NCI-H1694 (cell line): Measurements from ENCODE around the gene MYOCD.

Experiments
- DNase-seq: peaks from one replicate; lab custom pipeline; 2025; lab: John Stamatoyannopoulos, UW

The MYOCD gene

DNA sequence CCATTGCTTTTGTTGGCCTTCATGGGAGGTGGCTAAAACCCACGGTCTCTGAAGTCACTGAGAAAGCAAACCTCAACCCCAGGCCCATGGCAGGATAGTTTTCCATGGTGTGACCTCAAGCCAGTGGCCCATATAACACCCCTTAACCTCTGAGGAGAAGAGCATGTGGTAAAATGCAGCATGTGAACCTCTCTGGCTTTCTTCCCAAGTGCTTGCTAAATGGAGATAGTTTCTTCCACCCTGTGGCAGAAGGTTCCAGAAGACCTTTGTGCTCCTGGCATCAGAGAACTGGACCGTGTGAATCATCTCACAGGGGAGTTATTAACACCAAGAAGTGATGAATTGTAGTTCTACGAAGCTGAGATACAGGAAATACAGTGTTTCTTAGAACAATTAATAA lies 47.3 kb downstream of the MYOCD start:
- no peak for DNase-seq

DNA sequence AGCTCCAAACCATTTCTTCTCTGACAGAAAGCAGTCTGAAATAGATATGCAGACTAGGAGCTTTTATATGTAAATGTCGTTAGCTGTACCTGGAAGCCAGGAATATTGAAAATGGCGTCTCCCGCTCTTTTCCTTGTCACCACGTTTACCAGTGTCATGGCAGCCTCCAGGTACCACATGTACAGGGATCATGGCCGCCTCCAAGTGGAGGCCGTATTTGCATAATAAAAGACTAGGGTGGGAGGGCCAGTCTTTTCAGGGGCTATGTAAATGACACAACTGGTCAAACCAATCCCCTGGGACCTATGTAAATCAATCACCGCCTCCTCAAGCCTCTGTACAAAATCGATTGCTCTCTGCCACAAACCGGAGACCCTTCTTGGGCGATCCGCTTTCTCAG lies 54.3 kb downstream of the MYOCD start:
- DNase-seq: no peak

DNA sequence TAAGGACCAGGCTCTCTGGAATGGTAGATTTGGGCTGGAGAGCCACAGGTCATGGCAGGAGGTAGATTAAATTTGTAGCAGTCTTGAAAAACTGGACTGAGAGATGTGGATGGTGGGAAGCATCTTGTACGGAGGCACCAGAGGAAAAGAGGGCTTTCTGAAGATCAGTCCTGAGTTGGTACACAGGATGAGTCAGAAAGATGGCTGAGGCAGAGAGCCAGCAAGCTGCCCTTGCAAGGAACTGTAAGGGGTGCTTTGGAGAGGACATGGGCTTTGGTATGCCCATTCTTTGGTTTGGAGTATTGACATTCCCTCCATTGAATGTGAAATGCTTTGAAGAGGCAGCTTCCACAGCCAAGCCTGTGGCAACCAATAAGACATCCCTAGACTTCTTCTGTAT lies 55.9 kb downstream of the MYOCD start:
- no peak for DNase-seq

DNA sequence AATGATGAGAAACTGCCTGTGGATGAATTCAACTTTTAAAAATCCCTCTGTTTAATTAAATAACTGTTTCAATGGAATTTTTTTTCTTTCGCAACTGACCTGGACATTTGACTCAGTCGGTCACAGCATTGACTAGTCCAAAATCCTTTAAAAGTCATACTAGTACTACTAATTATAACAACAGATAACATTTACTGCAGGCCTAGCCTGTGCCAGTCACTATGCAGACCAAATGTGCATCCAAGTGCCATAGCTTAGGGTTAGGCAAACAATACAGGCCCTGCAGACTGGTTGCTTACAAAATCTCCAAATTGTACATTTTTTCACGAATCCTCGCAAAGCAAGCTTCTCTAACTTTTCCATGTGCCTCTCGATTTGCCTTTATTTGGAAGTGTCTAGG lies 56.6 kb downstream of the MYOCD start:
- no peak for DNase-seq

DNA sequence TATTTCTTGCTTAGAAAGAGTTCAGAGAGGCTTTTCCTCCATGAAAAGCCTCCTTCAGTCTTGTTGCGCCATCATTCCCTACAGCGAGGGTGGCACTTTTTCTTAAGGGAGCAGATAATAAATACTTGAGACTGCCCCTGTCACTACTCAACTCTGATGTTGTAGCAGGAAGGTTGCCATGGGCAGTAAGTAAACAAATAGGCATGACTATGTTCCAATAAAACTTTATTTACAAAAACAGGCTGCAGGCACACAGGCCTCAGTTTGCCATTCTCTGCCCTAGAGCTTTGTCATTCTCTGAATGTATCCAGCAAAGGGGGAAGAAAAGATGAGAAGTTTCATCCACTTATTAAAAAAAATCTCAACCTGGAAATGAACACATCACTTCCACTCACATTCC lies 60.4 kb downstream of the MYOCD start:
- no peak for DNase-seq

DNA sequence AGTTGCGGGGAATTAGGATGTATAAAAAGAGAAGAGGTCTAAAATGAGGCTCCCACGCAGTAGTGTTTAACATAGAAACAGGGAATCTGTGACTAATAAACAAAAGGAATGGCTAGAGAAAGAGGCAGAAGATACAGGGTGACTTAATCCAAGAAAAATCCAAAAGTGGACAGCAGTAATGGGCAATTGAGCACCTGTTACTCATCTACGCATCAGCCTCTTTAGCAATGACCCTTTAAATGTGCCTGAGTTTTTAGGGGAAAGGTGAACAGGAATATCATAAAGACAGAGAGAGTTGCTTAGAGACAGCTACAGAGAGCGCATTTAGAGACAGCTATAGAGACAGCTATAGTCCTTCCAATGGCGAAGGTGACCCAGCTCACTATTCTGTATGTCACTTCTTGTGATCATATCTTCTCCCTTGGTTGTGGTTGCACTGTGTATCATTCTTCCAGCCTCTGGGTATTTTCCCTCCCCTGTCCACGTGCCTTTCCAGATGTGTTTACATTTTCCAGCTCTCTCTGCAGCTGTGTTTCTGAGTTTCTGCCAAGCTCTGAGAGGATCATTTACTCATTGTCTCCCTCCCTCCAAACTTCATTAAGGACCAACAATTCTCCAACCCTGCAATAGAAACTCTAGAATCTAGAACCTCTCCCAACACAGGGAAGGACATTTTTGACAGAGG lies 61.5 kb downstream of the MYOCD start:
- no peak for DNase-seq

DNA sequence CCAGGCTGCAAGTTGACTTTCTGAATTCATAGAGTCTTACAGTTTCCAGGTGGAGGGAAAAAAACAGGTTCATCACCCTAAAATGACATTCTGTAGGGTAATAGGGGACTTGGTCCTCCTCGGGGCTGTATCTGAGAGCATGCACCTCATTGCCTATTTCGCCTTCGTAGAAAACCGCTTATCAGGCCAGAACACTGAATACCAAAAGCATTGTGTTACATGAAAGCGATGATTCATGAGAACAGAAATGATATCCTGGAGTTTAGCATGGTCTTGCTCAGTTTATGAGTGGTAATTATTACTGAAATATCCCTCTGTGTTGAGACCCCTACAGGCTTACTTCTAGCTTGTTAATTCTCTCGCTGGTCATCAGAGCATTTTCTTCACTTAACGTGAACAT lies 62.2 kb downstream of the MYOCD start:
- DNase-seq: no peak

DNA sequence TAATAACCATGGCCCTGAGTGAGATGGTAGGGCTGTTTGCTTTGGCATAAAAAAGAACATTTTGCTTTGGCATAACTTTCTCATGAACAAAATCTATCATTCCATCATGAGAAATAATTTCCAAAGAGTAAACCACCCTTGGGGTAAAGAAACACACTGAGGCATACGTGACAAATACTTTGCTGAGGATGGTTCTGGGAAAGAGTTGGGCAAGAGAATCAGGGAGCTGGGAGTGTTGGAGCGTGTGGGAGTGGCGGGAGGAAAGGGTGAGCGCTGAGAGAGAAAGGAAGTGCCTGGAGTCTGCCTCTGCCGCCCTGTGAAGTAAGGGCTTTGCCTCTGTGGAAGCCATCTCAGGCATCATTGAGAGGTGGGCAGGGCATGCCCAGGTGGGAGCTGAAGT lies 63.4 kb downstream of the MYOCD start:
- DNase-seq: no peak

DNA sequence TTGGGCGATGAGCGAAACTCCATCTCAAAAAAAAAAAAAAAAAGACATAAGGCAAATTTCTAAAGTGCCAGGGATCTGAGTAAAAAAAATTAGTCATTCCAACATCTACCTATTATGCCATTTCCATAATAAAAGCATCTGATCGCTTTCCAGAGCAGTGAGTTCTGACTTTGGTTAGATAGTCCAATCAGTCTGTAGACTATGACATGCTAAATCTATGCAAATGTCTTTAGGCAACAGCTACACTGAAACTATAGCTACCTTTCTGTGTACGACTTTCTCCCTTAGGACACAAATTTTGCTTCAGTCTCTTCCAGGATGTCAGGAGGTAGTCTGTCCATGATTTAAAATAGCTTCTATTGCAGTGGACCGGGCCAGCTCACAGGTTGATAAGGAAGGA lies 64.7 kb downstream of the MYOCD start:
- DNase-seq: no peak

DNA sequence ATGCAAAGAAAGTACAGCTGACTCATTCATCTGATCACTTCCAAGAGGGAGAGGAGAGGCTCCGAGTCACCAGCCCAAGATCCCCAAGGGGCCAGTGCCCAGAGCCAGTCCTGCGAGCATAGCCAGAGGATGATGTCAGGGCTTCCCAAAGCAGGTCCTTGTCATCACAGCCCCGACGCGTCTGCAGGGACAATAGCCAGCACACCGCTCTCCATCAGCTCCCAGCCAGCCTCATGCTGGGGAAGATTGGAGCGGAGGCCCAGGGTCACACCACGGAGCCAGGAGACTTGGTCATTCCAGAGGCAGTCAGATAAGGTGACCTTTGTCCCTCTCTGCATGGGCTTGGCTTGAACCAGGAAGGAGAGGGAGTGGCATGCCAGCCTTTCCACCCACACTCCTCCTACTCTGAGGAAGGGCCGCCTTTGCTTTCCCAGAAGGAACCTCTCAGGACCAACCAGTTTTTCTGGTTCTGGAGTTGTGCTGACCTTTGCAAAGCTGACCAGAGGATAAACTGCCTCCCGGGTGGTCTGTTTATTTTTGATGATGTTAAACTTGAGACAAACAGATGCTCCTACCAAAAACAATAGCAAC lies 65.3 kb downstream of the MYOCD start:
- no peak for DNase-seq

DNA sequence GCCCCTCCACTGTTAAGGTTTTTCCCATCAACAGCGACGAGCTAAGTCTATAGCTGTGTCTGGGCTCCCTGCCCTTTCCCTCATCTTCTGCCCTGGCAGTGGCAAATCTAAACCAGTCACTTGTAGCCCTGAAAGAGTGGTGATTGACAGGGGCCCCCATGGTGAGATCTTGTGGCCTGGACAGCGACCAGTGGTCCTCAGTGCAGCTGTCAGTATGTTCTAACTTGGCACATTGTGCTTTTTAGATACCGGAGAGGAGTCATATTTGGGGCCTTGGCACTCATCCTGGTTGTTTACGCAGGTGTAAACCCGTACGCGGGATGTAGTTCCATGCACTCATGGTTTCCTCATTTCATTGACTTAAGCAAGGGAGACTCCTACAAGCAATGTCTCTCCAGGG lies 66.1 kb downstream of the MYOCD start:
- DNase-seq: no peak

DNA sequence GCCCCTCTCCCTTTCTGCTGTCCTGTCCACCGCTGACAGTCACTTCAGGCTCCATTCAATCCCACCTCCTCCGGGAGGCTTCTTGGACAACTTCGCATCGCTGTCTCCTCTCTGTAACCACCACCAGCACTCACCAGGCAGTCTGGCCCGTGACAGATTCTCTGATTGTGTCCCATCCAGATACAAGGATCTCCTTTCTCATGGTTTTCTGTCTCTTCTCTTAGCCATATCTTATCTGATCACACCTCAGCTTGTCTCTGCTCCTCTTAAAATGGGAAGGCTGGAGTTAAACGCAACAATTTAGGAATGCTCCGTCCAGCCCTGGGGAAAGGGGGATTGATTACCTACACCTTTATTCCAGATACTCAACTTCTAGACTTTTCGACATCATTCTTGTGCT lies 66.7 kb downstream of the MYOCD start:
- no peak for DNase-seq

DNA sequence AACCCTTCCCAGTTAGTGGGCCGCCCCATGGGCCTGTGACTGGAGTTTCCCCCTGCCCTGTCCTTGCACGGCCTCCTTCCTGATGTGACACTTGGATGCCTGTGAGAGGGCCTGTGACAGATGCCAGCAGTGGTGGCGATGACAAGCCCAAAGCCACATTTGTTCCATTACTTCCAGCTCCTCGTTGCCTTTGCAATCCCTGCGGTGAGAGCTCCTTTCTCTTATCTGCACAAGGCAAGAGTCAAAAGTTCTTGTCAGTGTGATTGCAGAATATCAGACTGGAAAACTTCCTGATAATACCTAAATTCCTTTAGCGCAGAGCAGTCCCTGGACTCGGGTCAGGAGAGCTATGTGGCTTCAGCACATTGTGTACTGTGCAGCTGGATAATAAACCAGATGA lies 69.2 kb downstream of the MYOCD start:
- no peak for DNase-seq

DNA sequence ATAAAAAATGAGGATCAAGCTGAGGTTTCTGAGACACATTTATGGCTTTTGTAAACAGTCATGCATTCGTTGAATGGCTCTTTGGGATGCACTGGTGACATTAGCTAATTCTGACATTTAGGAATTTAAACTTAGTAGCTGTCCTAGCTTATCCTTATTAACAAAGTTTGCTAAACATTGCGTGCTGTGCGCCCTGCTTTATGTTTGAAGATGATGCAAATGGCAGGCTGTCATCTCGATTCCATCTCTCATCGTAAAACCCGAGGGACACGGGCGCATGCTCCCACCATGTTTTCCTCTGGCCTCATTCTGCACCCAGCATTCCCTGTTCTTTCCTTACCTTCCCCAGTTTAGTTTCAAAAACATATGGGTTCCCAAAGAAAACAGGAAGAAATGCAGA lies 69.8 kb downstream of the MYOCD start:
- no peak for DNase-seq

DNA sequence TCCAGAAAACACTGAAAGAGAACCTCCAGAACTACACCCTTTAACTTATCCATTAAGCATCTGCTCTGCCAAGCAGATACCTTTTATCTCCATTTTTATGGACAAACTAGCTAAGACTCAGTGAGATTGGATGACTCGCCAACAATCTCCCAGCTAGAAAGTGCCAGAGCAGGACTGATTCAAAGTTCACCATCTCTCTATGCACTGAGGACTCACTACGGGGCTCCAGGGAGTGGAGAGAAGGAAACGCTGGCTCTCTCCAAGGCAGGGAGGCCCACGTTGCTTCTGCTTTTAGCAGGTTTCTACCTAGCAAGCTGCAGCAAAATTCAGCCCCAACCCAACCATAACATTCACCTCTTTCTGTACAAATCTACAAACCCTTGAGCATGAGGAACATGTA lies 70.8 kb downstream of the MYOCD start:
- DNase-seq: no peak

DNA sequence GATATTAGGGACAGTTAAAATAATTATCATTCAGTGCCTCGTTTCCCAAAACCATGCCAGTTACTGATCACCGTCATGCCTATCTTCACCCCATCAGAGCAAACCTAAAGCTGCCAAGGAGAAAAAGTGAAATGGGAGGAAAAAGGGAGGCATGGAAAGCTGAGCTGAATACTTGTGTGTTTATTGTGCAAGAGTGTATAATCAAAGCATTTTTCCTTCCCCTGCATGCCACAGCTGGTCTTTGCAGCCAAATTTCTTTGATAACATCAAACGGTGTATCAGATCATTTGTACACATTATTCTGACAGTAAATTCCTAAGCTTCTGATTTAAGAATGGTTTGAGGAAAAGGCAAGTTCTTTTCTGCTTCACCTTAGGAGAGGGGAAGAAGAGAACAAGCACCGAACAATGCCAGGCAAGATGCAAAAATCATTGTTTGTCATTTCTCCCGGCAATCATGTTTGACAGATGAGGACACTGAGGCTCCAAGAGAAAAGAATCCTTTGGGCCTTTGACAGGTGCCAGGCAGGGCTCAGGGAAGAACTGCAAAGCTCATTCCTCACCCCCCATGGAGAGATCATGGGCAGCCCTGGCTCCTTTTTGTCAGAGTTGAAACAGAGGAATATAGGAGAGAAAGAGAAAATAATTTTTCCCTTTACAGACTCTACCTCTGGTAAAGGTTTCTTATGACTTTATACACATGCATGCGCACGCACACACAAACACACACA lies 72.2 kb downstream of the MYOCD start:
- no peak for DNase-seq

DNA sequence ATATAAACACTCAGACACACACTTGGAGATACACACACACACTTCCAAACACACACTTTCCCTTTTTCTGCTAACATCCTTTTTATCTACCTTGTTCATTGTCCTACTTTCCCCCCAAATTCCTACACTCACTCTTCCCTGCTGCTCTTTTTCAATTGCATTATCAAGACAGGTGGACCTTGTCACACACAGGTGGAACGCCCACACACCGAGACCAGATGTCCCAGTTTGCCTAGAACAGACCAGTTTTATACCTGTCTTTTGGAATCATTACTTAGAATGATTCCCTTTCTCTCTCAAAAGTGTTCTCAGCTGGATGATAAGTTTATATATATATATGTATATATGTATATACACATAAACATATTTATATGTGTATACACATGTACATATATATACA lies 72.9 kb downstream of the MYOCD start:
- DNase-seq: no peak

DNA sequence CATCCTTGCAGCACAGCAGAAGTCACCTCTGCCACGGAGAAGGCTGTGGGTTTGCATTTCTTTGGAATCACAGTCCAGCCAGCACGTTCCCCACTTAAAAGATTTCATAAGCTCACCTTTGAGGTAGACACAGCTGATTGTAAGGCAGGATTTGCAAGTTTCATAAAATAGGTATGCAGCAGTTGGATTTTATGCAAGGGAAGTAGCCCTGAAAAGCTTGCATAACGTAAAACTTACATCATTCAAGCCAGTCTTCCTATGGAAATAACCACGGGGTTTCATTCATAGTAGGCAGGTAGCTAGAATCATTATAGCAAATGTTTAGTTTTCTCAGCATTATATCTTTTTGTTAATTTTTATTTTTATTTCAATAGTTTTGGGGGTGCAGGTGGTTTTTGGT lies 73.8 kb downstream of the MYOCD start:
- DNase-seq: no peak

DNA sequence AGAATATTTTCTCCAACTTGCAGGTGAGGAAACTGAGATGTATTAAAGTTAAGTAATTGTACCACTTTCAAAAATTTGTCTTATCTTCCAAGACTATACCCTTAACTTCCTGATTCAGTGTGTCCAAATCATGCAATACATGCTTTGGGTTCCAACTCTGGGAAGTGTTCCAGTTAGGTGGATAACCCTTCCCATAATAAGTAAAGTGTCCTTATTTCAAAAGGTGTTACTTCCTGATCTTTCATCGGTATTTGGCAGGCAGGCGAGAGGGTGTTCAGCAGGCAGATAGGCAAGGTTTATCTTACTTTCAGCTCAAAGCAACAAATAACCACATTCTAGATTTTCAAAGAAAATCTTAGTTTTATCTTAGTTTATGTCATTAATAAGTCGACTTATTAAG lies 77.4 kb downstream of the MYOCD start:
- DNase-seq: no peak

DNA sequence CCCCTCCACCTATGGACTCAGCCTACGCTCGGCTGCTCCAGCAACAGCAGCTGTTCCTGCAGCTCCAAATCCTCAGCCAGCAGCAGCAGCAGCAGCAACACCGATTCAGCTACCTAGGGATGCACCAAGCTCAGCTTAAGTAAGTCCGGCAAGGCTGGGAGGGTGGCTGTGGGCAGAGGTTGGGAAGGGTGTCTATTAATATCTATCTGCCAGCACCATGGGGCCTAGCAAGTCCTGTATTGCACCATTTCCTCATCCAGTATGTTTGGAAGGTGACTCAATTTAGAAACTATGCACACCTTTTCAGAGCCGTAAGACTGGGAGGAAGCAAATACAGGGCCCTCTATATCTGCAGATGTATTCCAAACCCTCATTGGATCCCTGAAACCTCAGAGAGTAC lies 78.6 kb downstream of the MYOCD start:
- no peak for DNase-seq

DNA sequence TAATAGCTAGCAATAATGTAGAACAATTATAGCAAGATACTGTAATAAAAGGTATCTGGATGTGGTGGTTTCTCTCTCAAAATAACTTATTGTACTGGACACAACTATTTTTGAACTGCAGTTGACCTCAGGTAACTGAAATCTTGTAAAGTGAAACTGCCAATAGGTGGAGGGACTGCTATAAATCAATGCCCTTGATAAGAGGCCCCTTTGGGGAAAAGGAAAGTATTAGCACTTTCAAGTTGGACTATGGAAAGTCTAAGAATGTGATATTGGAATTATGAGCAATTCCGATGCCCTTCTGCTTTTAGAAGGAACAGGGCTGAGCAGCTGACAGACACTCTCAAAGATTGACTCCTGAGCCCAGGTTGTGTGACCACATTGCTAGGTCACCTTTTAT lies 79.1 kb downstream of the MYOCD start:
- no peak for DNase-seq

DNA sequence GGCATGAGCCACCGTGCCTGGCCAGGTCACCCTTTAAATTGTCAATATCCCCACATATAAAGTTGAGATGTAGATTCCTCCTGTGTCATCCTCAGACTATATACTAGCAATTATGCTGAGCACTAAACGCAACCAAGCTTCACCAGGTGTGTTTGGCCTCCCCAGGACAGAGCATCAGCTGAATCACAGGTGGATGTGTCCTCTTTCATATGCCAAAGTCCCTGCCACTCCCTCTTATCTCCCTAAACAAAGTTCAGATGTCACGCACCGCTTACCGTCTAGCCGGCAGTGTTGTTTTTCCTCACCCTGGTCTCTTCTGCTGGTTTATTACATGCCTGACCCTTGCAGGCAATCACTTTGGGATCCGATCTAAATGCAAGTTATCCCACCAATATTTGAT lies 79.8 kb downstream of the MYOCD start:
- no peak for DNase-seq

DNA sequence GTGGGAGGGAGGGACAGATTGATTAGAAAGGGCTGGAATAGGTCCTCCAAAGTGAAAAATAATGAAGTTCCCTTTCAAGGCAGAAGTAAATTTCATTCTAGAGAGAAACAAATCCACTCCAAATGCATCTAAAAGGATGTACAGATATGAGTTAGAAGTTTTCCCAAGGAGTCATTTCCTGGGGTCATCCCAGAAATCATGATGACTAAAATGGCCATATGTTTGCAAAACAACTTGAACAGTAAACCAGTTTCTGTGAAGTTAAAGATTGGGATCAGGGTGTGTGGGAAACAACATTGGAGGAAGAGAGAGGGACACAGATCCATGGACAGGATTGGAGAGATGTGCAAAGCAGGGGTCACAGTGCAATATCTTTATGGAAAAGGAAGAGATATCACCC lies 91.1 kb downstream of the MYOCD start:
- DNase-seq: no peak

DNA sequence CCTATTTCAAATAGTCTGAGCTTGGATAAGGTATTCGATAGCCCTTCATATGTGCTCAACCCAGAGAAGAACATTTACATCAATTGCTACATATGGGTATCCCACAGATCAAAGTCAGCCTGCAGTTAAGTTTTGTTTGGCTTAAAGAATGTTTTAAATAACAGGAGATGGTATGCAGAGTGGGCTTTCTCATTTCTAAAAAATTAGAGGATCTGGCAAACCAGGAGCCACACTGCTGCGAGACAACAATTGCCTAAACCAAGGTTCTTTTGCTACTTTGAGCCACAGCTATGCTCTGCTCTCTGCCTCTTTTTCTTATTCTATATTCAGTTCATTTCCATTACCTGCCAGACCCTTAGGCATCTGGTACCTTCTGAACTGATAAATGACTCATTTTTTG lies 93.4 kb downstream of the MYOCD start:
- no peak for DNase-seq
